RWPE1 (cell line): ENCODE results near the gene SORL1.

ENCODE experiments used
- CTCF ChIA-PET: fragments of 350-600 bp; sonication (Branson Sonifier 250); formaldehyde crosslinking; extraction: SDS; loops from one replicate; lab custom pipeline; 2021; lab: Yijun Ruan, JAX
- POLR2A ChIA-PET: fragments of 400-600 bp; formaldehyde crosslinking; extraction: SDS; loops from one replicate; lab custom pipeline; 2020; ENCODE audit warnings: antibody characterized with exemption; ENCODE audit not compliant: low non-redundant PET; lab: Yijun Ruan, JAX
- DNase-seq: peaks from one replicate; pipeline ENCODE4 v3.0.0; 2012; ENCODE audit warnings: low spot score
- H3K27ac ChIP-seq: fragments of 450-650 bp; 2 replicates; pipeline ENCODE4 v1.5.1; 2017
- TF ChIP-seq, protein P1 (sequence below): fragments of 450-650 bp; conservative IDR thresholded peaks from 2 replicates; pipeline ENCODE4 v1.5.1; 2017; ENCODE audit warnings: low read depth, mild to moderate bottlenecking

SORL1 gene

DNA sequence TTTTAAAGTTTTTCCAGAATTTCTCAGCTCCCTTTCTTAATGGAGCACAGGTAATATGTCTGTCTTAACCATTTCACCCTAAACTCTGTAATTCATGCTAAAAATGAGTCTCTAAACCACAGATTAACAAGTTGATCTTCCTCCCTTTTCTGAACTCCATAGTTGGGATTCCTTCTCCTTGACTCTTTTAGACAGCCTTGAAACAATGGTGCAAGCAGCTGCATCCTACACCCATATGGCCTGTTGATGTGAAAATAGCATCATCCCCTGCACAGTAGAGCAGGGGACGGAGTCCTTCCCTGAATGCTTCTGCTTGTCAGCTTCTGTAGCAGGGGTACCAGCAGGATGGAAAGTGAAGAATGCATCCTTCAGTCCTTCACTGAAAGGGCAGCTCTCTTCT is 193.5 kb downstream of the SORL1 start:
- ChIA-PET CTCF (interaction anchor here (1.5 kb wide), 1 partner anchor 10 kb away, joined by 5 read pairs; no protein-coding TSS in a partner anchor), POLR2A (no interaction called here)
- TF ChIP-seq, protein P1, sequence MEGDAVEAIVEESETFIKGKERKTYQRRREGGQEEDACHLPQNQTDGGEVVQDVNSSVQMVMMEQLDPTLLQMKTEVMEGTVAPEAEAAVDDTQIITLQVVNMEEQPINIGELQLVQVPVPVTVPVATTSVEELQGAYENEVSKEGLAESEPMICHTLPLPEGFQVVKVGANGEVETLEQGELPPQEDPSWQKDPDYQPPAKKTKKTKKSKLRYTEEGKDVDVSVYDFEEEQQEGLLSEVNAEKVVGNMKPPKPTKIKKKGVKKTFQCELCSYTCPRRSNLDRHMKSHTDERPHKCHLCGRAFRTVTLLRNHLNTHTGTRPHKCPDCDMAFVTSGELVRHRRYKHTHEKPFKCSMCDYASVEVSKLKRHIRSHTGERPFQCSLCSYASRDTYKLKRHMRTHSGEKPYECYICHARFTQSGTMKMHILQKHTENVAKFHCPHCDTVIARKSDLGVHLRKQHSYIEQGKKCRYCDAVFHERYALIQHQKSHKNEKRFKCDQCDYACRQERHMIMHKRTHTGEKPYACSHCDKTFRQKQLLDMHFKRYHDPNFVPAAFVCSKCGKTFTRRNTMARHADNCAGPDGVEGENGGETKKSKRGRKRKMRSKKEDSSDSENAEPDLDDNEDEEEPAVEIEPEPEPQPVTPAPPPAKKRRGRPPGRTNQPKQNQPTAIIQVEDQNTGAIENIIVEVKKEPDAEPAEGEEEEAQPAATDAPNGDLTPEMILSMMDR: no peak
- H3K27ac ChIP-seq: no peak overlapping the region
- DNase-seq: no peak

DNA sequence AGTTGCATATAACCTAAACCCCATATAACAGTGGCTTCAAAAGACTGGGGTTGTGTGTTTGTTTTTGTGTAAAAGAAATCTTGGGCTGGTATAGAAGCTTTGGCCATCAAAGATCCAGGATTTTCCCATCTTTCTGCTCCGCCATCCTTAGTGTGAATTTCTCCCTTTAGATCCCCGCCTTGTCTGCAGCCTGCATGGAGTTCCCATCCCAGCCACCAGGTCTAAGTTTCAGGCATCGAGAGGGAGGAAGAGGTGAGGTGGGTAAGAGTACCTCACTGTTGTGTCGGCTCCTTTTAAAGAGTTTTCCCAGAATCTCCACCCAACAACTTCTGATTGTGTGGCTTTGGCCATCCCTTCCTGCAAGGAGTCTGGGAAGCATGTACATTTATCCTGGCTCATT is 196.2 kb downstream of the SORL1 start:
- TF ChIP-seq, protein P1: no peak
- ChIA-PET POLR2A (no interaction called here), CTCF (no interaction called here)
- no peak overlapping the region for H3K27ac ChIP-seq
- no peak for DNase-seq

DNA sequence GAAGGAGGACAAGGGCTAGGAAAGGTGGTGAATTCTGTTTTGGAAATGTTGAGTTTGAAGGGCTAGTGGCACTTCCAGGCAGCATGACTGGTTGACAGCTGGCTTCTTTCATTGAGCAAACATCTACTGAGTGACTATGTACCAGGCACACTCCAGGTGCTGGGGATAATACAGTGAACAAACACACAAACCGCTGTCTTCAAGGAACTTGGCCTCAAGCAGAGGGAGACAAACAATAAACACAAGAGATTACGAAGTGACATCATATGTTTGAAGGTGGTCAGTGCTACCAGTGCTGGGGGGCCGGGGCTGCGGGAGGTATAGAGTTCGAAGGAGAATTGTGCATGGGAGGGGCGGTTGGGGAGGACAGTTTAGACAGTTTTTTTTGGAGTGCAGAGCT is 197.7 kb downstream of the SORL1 start:
- no peak overlapping the region for H3K27ac ChIP-seq
- CTCF ChIA-PET: no interaction called here
- TF ChIP-seq, protein P1: no peak
- no peak for DNase-seq
- POLR2A ChIA-PET: no interaction called here

DNA sequence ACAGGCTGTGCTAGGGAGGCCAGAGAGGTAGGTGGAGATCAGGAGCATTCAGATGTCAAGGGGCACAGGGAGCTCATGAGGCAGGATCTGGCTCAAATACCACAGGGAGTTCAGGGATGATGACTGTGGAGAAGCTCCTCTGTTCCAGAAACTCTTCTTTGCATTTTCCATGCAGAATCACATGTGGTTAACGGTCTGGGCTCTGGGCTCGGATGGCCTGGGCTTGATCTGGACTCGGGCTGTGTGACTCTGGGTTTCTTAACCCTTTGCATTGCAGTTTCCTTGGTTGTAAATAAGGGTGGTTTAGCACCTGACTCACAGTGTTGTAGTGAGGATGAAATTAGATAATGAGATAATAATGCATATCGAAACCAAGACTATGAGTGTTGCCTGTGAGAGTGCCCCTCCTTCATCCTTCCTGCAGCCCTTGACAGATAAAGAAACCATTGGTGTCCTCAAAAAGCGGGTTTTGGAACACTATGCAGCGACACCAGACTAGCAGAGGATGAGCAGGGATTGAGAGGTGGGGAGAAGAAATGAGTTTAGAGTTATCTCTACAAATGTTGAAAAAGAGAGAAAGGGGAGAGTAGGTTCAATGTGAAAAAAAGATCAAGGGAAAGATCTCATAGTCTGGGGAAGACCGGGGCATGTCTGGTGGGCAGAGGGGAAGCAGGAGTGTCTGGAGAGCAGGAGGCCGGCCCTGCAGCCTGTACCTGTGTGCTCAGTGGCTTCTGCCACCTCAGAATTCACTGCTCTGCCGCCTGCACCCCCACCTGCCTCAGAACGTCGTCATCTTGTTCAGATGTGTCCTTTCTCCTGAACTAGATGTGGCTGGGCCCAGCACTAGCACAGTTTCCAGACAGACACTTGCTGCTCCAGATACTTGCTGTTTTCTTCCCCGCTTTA is 198.5 kb downstream of the SORL1 start:
- ChIA-PET POLR2A (no interaction called here), CTCF (no interaction called here)
- TF ChIP-seq, protein P1: no peak
- no peak overlapping the region for H3K27ac ChIP-seq
- DNase-seq: no peak

- ChIA-PET POLR2A (no interaction called here), CTCF (no interaction called here)
- TF ChIP-seq, protein P1: no peak
- DNase-seq: no peak
- no peak overlapping the region for H3K27ac ChIP-seq
Observed at GRCh38 chr11:121651257-121651605, 199.1 kb downstream of the SORL1 start.

DNA sequence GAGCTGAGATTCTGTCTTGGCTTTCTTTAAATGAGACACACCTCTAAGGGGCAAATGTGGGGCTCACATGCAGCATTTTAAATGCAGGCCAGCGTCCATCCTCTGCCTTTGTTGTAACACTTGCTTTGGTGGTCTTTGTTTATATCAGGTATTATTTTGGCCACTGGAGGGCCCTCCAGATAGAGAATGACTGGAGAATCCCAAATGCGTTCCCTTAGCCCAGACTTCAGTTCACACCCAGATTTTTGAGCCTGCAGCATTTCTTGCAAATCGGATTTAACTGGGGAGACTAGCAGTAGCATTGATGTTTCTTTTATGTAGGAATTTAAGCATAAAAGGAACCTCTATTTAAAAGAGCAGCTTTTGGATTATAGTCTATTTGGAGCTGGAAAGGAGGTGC is 200.9 kb downstream of the SORL1 start:
- ChIA-PET POLR2A (no interaction called here), CTCF (interaction anchor here (0.6 kb wide), 1 partner anchor 853 kb away, joined by 5 read pairs; no protein-coding TSS in a partner anchor)
- DNase-seq: no peak
- H3K27ac ChIP-seq: no peak overlapping the region
- TF ChIP-seq, protein P1: no peak
